GM20000 (cell line): Measurements from ENCODE around the gene PCDHGB2.
"Not testable (repeated sequence)": the region's sequence is repeated elsewhere in the genome, so short reads cannot be mapped to it uniquely, and the experiment has no call there.

ENCODE experiments used
- DNase-seq: peaks from one replicate; pipeline ENCODE4 v3.0.0; 2012; ENCODE audit warnings: low spot score
- CTCF ChIP-seq: IDR thresholded peaks from 2 replicates; pipeline ENCODE4 v1.5.1; 2012; ENCODE audit warnings: mild to moderate bottlenecking, control low read depth; ENCODE audit errors: extremely low read depth, missing control alignments

The PCDHGB2 gene

DNA sequence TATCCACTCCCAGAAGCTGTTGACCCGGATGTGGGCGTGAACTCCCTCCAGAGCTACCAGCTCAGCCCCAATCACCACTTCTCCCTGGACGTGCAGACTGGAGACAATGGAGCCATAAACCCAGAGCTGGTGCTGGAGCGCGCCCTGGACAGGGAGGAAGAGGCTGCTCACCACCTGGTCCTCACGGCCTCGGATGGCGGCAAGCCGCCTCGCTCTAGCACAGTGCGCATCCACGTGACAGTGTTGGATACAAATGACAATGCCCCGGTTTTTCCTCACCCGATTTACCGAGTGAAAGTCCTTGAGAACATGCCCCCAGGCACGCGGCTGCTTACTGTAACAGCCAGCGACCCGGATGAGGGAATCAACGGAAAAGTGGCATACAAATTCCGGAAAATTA, 33.5 kb downstream of the PCDHGB2 start:
- no peak for TF ChIP-seq CTCF
- DNase-seq = no peak

DNA sequence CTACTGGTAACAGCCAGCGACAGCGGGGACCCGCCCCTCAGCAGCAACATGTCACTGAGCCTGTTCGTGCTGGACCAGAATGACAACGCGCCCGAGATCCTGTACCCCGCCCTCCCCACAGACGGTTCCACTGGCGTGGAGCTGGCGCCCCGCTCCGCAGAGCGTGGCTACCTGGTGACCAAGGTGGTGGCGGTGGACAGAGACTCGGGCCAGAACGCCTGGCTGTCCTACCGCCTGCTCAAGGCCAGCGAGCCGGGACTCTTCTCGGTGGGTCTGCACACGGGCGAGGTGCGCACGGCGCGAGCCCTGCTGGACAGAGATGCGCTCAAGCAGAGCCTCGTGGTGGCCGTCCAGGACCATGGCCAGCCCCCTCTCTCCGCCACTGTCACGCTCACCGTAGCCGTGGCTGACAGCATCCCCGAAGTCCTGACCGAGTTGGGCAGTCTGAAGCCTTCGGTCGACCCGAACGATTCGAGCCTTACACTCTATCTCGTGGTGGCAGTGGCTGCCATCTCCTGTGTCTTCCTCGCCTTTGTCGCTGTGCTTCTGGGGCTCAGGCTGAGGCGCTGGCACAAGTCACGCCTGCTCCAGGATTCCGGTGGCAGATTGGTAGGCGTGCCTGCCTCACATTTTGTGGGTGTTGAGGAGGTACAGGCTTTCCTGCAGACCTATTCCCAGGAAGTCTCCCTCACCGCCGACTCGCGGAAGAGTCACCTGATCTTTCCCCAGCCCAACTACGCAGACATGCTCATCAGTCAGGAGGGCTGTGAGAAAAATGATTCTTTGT, 34.8 kb downstream of the PCDHGB2 start:
- DNase-seq = not testable (repeated sequence)

DNA sequence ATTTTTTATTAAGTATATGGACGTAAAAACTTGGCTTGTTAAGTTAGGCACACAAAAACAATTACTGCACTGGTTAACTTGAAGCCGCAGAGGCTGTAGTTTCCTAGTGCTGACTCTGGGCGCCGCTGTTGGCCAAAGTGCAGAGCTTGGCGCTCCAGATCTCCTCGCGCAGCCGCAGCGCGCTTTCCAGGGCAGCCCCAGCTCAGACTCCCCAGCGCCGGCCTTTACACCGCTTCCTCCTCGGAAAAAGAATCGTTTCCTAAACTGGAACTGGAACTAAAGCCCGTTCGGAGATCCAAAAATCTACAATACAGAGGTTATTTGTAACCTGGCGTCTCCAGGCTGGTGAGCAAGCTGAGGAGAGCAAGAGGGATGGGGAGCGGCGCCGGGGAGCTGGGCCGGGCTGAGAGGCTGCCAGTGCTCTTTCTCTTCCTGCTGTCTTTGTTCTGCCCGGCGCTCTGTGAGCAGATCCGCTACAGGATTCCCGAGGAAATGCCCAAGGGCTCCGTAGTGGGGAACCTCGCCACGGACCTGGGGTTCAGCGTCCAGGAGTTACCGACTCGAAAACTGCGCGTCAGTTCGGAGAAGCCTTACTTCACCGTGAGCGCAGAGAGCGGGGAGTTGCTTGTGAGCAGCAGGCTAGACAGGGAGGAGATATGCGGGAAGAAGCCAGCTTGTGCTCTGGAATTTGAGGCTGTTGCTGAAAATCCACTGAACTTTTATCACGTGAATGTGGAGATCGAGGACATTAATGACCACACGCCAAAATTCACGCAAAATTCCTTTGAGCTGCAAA, 38.2 kb downstream of the PCDHGB2 start, which contains the start of gene PCDHGB5:
PCDHGB5 (plus strand) TSS at position 192 of the 796 bp plus-strand sequence; CDS start at position 373, 181 bp downstream.
- peak; percentile 81 for DNase-seq

GRCh38 chr5:141398608-141399007, 38.8 kb downstream of the PCDHGB2 start:
- TF ChIP-seq CTCF = no peak
- no peak for DNase-seq

More for the DNA sequence above, 38.2 kb downstream of the PCDHGB2 start, which contains the start of gene PCDHGB5:
- TF ChIP-seq CTCF = peak; percentile 62

- TF ChIP-seq CTCF = no peak
- DNase-seq = no peak
These were observed 39.9 kb downstream of the PCDHGB2 start for GRCh38 chr5:141399555-141400258.

DNA sequence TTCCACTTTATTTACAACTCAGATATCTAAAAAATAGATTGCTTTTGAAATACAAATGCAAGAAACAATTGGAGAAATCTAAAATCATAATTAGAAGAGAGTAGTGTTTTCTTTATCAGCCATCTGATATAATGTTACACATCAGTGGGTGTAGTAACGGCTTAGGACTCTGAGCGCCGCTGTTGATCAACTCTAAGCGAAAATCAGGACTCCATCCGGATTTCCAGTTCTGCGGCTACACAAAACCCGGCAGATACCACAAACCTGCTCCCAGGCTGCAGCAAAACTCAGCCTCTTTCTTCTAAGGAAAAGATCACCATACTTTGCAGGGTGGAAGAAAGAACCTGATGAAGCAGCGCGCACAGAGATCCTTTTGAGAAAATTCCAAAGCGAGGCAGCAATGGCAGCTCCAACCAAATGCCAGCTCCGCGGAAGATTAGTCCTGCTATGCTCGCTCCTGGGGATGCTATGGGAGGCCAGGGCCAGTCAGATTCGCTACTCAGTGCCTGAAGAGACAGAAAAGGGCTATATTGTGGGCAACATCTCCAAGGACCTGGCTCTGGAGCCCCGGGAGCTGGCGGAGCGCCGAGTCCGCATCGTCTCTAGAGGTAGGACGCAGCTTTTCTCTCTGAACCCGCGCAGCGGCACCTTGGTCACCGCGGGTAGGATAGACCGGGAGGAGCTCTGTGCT, 42.9 kb downstream of the PCDHGB2 start, which contains the start of gene PCDHGA9:
PCDHGA9 (plus strand) TSS at position 226 of the 691 bp plus-strand sequence; CDS start at position 401, 175 bp downstream.
- no peak for TF ChIP-seq CTCF
- DNase-seq = no peak

GRCh38 chr5:141403387-141403786, 43.6 kb downstream of the PCDHGB2 start:
- no peak for DNase-seq
- TF ChIP-seq CTCF = no peak
